GM19193 (cell line): ENCODE measurements around the gene SPSB3.

Source experiments
- POLR2A ChIP-seq: IDR thresholded peaks from 4 replicates; pipeline ENCODE4 v1.6.1; 2011; ENCODE audit not compliant: insufficient read depth, insufficient read length; ENCODE audit errors: extremely low read depth

Gene SPSB3

DNA sequence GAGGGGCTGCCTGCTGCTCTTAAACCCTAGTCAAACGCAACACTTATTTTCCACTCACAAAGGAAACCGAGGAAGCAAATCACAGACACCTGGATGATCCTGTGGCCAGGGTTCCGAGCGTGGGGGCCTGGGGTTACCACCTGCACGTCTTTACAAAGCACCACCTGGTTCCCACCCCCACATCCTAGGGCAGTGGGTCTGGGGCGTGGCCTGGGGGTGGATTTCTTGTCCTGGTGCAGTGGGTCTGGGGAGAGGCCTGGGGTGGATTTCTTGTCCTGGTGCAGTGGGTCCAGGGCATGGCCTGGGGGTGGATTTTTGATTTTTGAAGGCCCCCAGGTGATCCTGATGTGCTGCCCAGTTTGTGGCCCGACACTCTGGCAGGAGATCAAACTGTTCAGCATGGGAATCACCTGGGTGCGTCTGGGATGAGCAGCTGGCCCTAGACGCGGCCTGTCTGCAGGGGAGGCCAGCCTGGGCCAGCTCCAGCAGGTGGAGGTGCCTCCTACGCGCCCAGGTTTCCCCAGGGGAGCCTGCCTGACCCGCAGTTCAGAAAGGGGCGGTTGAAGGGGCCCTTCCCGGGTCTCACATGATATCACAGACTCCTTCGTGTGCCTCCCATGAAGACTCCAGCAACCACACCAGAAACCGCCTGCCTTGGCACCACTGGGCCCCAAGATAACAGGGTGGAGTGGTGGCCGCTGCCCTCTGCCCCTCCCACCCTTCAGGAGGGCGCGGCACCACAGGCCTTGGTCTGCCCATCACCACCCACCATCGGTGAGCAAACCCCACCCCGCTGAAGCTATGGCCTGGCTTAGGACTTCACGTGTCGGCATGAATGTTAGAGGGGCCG, 38.0 kb upstream of the SPSB3 start:
- TF ChIP-seq POLR2A = no peak

DNA sequence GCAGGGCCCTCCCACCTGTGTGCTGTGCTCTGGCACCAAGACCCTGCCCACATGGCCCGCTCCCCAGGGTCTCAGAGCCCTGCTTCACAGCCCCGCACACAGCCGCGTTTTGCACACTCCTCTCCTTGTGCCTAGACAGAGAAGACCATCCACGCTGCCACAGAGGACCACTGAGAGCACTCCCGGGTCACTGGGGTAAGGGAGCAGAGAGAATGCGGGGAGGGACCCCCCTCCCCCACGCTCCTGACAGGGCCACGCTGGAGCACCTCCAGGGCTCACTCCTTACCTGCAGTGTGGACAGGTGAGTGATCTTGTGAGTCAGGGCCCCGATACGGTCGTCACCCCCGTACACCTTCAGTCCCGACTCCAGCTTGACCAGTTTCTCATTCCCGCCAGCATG, 37.2 kb upstream of the SPSB3 start:
- no peak for TF ChIP-seq POLR2A

DNA sequence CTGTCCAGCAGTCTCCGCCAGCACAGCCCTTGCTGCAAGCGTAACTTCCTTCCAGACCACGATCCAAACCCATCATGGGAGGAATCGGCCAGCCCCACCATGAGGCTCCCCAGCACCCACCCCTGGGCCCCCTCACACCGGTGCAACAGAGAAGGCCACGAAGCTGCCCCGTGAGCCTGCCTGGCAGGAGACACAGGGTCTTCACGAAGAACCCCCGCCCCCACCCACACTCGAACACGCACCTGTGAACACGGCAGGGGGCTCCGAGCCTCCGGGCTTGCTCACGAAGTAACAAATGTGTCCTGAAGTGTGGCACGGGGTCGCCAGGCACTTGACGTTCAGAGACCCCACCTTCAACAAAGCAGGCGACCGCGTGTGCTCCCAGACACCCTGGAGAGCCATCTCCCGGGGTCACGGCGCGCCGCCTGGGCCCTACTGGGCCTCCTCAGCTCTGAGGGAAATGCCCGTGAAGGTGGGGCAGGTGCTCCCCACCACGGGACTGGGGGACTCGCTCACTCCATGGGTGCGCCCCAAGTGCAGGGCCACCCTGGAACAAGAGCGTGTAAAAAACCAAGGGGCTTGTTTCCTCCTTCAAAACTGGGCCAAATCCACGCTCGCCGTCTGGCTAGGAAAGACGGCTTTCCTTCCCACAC, 36.6 kb upstream of the SPSB3 start:
- TF ChIP-seq POLR2A = no peak

DNA sequence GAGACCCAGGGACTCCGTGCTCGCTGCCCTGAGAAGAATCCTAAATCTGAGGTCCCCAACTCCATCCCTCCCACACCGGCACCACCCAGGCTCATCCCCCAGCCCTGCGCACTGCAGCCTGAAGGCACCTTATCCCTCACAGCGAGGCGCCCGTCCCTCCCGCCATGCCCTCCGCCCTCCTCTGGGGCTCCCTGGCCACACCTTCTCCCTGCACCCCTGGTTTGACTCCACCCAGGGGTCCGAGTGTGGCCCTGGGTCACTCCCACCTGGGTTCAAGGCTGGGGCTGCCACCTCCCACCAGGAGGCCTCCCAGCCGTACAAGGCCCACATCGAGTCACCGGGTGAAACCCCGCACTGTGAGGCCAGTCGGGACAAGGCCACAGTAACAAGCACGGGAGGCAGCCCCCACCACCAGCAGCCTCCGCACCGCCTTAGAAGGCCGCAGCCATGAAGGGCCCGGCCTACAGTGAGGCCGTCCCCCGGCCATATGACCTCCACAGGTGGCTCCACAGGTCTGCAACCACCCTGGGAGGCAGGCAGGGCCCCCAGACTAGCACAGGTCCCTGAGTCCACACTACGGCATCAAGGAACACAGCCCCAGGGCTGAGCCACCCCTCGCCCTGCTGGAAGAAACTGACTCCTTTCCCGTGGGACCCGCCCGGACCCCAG, 36.0 kb upstream of the SPSB3 start:
- no peak for TF ChIP-seq POLR2A

DNA sequence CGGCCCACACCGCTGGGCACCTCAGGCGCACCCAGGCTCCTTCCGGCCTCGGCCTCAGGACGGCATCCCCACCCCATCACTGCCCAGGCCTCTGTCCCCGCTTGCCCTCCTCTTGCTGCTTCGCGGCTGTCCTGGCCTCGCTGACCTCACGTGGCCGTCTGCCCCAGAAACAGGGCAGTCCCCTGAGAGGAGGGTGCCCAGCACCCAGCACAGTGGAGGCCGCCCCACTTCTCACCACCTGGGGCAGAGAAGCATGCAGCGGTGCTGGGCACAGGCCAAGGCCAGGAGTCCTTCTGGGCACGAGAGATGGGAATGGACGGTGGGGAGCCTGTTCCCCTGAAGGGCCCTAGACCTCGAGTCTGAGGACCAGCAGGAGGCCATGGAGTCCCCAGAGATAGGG, 35.3 kb upstream of the SPSB3 start:
- TF ChIP-seq POLR2A = no peak

DNA sequence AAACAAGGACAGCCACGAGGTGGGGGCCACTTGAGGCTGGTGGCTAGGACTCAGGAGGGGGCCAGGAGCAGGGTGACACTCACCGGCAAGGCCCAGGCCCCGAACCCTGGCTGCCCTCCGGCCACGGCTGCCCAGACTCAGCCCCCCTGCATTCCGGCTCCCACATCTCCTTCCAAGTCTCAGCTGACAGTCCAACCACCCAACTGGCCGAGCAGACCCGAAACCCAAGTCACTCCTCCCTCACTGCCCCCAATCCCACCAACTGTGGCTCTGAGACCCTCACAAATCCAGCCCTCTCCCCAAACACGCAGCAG, 34.9 kb upstream of the SPSB3 start:
- TF ChIP-seq POLR2A = no peak

DNA sequence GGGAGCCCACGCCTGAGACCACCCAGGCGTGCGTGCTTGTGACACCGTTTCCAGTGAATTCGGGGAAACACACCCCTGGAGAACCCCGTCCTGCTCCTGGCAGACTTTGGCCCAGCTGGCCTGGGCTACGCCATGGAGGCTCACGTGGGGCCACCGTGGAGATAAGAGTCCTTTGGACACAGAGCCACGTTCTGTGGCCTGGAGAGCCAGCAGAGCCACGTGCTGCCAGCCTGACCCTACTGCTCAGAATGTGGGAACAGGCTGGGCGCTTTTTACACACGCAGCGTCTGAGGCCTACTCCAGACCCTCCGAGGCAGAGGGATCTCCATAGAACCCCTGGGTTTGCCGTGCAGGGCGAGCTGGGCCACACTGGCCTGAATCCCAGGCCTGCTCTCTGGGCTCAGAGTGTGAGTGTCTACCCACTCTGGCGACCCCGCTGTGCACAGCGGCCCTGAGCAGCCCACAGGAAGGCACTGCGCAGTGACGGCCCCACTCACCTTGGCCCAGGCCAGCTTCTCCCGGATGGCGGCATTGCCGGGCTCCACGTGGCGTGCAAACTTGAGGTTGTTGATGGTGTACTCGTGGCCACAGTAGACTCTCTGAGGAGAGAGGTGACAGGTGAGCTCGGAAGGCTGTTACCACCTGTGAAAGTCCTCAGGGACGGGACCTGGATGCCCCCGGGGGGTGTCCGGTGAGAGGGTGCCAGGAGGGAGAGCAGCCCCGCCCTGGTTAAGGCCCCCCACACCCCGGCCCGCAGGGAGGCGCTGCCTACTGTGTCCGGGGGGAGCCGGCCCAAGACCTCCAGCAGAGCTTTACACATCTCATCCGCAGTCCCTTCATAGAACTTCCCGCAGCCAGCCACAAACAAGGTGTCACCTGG, 34.3 kb upstream of the SPSB3 start:
- no peak for TF ChIP-seq POLR2A

DNA sequence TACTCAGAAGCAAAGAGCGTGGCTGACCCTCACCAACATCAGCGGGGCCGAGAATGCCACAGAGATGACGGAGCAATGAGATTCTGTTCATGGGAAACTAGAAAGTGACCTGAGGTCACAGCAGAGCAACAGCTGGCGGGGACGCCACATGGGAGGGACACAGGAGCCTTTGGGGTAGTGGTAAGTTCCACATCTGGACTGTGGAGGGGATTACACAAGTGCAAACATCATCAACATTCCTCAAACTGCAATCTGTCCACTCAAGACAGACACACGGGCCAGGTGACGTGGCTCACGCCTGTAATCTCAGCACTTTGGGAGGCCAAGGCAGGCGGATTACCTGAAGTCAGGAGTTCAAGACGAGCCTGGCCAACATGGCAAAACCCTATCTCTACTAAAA, 33.1 kb upstream of the SPSB3 start:
- TF ChIP-seq POLR2A = no peak

DNA sequence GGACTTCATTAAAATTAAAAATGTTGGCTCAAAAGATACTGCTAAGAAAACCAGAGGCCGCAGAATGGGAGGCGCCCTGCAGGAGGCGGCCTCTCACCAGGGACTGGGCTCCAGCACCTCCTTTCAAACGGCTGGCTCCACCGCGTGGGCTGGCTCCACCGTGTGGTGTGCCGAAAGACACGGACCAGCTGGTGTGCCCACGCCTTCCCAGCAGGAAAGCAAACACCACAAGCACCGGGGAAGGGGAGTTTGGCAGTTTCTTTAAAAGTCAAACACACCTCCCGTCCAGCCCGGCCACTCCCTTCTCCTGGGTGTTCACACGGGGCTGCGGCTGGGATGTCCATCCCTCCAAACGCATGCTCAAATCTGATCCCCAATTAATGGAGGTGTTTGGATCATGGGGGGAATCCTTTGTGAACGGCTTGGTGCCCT, 30.4 kb upstream of the SPSB3 start:
- no peak for TF ChIP-seq POLR2A

DNA sequence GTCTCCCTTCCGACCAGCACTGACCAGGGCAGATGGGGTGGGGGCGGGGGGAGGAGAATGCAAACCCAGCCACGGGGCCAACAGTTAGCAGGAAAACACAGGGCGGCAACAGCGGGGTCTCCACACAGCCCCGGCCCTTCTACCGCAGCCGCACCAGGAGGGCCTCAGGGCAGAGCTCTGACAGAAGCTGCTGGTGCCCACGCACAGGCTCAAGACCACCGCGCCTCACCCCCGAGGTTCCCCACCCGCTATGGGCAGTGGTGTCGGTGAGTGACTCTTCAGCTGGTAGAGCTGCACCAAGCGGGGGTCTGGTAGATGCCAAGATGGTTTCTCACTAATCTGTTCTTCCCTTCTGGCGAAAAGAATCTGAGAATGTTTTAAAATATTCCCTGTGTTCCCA, 28.2 kb upstream of the SPSB3 start:
- no peak for TF ChIP-seq POLR2A

DNA sequence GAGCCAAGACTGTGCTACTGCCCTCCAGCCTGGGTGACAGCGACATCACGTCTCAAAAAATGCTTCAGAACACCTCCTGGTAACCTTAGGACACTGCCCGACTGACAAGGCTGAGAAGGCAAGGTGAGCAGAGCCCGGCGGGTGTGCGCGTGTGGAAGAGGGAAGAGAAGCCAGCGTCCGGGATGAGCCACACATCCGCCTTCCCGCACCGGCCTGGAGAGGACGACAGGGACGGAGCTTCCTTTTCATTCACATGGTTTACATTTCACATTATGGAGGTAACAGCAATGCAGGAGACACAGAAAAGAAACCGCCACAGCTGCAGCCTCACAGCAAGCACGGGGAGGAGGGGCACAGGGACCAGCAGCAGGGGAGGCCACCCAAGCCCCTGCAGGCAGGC, 27.7 kb upstream of the SPSB3 start:
- no peak for TF ChIP-seq POLR2A

DNA sequence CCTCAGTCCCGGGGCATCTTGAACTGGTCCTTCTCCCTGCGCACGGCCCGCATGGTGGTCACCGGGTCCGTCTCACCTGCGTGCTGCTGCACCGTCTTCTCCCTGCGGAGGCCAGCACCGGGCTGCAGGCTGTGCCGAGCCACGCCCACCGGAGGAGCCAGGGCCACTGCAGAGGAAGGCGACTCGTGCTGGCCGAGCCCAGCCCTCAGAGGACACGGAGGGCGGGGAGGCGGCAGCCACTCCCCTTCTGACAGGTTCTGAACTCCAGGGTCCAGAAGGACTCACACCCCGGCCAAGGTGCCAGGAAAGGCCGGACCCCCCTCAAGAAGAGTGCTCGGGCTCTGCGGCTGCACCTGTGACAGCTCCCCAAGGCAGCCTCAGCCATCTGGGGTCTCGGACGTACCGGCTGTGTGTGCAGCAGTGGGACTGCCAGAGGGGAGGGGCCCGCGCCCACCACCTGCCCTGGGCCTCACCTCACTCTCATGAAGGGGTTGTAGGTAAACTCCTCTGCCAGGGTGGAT, 27.0 kb upstream of the SPSB3 start:
- TF ChIP-seq POLR2A = no peak

DNA sequence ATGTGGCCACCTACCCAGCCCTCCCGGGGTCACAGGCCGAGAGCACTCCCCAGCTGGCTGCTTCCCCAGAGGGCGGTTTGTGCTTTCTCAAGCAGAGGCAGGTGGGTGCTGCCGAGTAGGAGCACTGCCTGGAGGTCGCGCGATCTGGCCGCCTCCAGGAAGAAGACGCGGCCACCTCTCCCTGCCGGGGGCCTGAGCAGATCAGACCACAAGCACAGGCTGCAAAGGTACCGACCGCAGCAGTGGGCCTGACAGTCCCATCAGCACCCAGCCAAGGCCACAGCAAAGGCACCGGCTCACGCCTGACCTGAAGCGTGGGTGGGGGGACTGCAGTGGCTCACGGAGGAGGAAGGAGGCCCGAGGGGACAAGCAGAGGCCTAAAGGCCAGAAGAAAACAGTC, 26.3 kb upstream of the SPSB3 start:
- TF ChIP-seq POLR2A = no peak

DNA sequence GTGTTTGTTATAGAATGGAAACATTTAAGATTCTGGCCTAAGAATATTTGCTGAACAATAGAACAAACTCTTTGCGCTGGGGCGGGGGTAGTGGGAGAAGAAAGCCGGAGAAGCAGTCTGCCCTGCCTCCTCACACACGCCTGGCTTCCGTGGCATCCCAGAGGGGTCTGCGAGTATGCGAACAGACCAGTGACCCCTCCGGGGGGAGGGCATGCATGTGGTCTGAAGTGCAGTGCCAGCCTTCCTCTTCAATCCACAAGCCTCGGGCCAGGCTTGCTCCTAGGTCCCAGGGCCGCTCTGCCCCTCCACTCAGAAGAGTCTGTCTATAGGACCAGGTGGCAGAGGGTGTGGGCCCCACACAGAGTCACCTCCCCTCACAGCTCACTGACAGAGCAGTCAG, 25.3 kb upstream of the SPSB3 start:
- TF ChIP-seq POLR2A = no peak

DNA sequence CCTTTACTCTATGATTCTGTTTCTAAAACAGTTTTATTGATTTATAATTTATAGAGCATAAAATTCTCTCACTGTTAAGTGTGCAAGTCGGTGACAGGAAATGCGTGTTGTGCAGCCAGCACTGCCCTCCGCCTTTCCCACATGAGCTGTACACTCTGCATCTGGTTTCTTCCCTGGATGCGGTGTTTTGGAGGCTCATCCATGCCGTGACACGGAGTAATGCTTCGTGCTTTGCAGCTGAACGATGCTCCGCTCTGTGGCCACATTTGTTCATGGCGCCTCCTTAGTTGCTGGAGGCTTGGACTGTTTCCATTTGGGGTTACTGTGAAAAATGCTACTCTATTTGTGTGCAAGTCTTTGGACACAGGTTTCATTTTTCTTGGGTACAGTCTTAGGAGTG, 18.3 kb upstream of the SPSB3 start:
- no peak for TF ChIP-seq POLR2A
